HG03139 (cell line): ENCODE results near the gene LPAR3.
"Not testable (repeated sequence)": the region's sequence is repeated elsewhere in the genome, so short reads cannot be mapped to it uniquely, and the experiment has no call there.

ENCODE experiments used
- ATAC-seq: cut with Tn5 transposase; IDR thresholded peaks from one replicate; pipeline ENCODE4 v1.9.1; 2021; ENCODE audit not compliant: unreplicated experiment

LPAR3 gene, protein sequence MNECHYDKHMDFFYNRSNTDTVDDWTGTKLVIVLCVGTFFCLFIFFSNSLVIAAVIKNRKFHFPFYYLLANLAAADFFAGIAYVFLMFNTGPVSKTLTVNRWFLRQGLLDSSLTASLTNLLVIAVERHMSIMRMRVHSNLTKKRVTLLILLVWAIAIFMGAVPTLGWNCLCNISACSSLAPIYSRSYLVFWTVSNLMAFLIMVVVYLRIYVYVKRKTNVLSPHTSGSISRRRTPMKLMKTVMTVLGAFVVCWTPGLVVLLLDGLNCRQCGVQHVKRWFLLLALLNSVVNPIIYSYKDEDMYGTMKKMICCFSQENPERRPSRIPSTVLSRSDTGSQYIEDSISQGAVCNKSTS

DNA sequence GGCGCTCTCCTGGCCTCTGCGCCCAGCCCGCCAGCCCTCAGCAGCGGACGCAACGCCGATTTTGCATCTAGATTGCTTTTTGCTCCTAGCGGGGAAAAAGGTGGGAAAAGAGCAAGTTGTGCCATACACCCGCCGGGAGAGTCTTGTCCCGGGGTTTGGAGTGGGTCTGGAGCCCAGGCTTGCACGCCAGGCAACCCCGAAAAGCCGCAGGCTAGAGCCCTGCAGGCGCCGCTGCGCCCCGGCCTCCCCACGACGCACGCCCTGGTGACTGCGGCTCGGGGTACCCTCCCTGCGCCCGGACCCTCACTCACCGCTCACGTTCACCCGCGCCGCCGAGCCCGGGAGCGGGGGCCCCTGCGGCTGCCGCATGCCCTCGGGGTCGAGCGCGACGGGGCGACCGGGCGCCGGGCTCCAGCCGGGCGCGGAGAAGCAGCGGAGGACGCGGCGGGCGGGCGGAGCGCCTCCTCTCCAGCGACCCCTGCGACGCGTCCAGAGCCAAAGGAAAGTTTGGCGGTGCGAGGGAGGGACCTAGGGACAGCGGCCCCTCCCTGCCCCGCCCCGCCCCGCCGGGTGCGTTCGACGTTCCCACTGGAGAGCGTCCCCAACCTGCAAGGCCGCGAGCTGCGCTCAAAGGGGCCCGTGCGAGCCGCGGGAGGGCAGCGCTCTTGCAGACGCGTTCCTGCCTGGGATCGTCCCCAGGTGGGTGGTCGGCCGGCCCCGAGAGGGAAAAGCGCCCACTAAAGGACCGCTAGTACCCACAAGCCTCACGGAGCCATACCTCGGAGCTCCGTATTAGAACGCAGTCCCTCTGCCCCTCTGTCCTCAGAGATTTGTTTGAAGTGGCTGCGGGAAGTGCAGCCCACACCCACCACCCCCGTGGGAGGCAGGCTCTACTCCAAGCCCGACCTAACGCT lies at the start of gene LPAR3:
Gene LPAR3, minus strand, starts transcription at position 502 of the 914 bp plus-strand sequence. CDS start 27,086 bp downstream, outside the sequence.
- ATAC-seq = no peak

- no peak for ATAC-seq
Measured at GRCh38 chr1:84941843-84942242, 48.8 kb upstream of the LPAR3 start.

GRCh38 chr1:84940481-84940880 lies 47.5 kb upstream of the LPAR3 start:
- ATAC-seq = no peak

DNA sequence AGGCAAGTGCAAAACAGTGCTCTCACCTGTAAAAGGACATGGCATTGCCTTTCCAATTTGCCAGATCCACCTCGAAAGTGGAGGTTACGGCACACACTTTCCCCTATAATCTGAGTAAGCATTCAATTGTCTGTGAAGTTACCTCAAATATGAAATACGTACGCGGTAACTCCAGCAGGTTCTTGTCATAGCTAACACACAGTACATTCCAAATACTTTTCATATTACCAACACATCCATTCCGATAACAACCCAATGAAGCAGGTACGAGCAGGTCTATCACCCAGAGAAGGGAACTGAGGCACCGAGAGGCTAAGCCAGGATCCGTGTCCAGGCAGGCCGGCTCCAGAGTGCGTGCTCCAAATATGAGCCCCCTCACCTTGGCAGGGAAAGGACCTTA lies 46.8 kb upstream of the LPAR3 start:
- ATAC-seq = no peak

GRCh38 chr1:84939151-84939550 lies 46.1 kb upstream of the LPAR3 start:
- no peak for ATAC-seq

DNA sequence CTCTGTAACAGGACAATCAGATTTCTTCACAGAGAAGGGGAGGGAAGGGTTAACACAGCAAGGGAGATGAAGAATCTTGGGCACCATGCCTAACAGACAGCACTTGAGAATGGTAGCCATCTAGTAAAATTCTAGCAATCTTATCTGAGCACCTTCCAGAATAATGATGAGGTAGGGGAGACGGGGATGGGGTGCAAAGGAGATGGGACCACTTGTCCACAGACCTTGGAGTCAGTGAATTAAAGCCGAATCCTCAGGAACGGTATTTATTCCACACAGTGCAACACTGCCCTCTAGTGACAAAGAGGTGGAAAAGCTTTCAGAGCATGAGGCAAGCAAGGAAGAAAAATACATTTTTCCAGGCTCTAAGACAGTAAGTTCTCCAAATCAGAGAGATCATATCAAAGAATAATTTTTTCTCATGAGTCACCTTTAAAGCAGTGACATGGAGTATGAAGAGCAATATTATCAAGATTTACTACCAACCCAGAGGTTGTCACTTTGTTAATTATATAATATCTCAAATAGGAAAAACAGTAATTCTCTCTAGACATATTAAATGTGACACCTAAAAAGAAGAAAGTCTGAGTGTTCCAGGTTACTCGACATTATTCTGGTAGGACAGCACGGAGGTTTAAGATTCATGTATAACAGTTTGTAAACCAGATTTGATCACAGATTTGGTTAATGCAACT lies 43.3 kb upstream of the LPAR3 start:
- ATAC-seq = no peak

- no peak for ATAC-seq
Measured at GRCh38 chr1:84933011-84933611, 40.1 kb upstream of the LPAR3 start.

DNA sequence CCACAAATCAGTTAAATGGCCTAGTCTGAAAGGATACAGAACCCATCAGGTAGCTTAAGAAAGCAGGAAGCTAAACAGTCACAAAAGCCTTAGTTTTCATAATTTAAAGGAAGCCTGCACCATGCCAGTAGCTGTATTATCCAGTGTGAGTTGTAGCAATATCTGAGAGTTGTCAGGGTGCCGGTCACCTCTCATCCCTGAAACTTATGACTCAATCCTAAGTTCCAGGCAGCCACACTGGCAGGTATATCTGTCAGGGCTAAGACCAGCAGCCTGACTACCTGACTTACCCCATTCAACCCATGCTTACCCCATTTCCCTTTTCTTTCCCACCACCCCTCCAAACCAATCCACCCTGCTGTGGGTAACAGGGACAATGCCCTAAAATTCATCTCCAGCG lies 37.8 kb upstream of the LPAR3 start:
- ATAC-seq = no peak

DNA sequence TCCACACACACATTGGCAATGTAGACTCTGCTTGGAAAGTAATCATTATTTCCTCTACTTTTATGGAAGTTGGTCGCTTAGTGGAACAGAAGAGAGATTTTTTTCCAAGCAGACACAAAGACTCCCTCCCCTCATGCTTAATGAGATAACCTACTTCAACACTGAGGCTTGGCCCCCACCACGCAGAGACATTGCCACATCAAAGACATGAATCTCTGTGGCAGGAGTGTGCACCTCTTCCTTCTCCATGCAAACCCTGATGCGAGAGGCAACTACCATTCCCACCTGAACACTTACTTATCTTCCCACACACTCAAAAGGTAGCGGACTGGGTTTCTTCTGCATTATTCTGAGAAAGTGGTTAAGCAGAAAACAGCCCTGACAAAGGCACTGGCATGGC lies 37.3 kb upstream of the LPAR3 start:
- no peak for ATAC-seq

- no peak for ATAC-seq
Measured at GRCh38 chr1:84929581-84929980, 36.6 kb upstream of the LPAR3 start.

DNA sequence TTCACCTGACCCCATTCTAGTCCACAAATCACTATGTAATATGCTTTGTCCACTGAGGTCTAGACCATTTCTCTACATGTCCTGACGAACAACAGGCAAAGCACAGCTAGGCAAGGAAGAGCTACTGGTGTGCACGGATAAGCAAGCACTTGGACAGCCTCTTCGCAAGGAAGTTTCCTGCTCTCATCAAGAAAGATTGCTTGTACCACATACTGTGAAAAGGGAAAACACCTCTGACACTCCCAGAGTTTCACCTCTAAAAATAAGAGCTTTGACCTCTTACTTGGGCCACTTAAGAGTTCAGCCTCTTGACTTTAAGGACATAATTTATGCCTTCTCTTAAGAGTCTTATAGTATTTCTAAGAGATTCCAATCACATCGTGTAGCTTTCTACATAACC lies 36.0 kb upstream of the LPAR3 start:
- ATAC-seq = no peak

DNA sequence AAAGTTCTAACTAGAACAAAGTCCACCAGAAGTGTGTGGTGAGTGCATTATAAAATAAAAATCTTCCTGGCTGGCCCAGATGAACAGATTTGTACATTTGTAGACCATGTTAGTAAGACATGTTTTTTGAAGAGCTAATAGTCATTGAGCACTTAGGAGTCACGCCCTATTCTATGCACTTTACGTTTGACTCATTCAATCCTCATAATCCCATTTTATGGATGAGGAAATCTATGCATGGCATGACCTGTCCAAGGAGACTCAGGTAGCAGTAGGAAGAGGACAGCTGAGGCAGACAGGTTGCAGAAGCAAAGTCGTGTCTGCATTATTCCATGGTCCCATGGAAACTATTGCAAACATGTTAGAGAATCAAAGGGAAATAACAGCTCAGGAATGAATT lies 30.3 kb upstream of the LPAR3 start:
- ATAC-seq = no peak

- no peak for ATAC-seq
Measured at GRCh38 chr1:84920159-84920558, 27.2 kb upstream of the LPAR3 start.

DNA sequence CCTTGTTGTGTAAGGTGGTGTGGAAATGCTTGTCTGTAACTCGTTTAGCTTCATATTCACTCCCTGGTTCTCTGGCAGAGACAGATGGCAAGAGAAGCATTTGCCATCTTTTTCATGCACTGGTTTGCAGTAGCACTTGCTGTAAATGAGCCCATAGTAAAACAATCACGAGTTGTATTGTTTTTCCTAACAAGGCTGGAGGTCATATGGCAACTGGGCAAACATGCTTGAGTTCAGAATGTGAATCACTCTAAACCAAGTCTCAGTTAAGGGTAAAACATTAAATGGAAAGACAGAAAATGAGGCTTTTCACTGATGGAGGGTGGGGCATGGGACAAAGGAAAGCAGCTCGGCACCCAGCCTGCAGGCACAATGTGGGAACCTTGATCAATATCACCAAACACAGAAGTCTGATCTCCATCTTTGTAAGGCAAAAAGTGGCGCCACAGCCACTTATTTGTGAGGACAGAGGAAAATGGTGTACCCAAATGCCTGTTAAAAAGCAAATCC lies 26.5 kb upstream of the LPAR3 start:
- no peak for ATAC-seq

- no peak for ATAC-seq
Measured at GRCh38 chr1:84918726-84919336, 25.8 kb upstream of the LPAR3 start.

GRCh38 chr1:84916897-84917296 lies 23.9 kb upstream of the LPAR3 start:
- no peak for ATAC-seq

- no peak for ATAC-seq
Measured at GRCh38 chr1:84913555-84913892, 20.5 kb upstream of the LPAR3 start.

DNA sequence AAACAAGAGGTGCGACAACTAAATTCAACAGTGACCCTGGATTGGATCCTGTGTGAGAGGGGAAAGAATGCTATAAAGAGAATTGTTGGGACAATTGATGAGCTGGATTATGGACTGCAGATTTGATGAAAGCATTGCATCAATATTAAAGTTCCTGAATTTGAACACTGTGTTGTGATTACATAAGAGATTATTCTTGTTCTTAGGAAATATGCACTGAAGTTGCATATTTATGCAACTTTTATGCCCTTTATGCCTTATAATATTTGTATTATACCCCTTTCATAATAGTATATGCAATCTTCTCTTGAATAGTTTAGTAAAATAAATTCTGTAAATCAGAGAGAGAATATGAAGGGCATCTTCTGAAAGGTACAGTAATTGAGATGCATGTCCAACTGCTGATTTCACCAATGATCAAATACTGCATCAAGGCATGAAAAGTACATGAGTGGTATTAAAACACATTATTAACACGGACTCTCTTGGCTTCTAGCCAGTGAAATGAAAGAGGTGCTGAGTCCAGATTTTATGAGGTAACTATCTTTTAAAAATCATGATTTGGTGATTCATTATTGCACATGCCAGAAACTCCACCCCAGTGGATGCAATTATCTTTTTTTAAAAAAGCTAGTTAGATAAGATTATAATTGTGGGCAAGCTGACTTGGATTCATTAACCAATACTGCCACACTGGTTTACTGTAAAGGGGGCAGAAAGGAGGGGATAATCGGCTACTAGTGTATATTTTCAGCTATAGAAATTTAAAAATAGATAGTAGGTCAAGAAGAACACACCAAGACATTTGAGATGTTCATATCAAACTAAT lies 19.9 kb upstream of the LPAR3 start:
- no peak for ATAC-seq

GRCh38 chr1:84908746-84909464 lies 15.9 kb upstream of the LPAR3 start:
- not testable (repeated sequence) for ATAC-seq
